Activated CD8-positive, alpha-beta memory T cell treated with anti-CD3 and anti-CD28 coated beads for 4 hours (primary cell): ENCODE measurements around the gene C3orf52.

Experiments
- DNase-seq, 2 donors: peaks; one replicate each; pipeline ENCODE4 v3.0.0-alpha.2; 2020; ENCODE audit warnings: low read depth in 2 of 2

The C3orf52 gene

GRCh38 chr3:112119962-112120836, 34.0 kb downstream of the C3orf52 start:
- no peak for DNase-seq

DNA sequence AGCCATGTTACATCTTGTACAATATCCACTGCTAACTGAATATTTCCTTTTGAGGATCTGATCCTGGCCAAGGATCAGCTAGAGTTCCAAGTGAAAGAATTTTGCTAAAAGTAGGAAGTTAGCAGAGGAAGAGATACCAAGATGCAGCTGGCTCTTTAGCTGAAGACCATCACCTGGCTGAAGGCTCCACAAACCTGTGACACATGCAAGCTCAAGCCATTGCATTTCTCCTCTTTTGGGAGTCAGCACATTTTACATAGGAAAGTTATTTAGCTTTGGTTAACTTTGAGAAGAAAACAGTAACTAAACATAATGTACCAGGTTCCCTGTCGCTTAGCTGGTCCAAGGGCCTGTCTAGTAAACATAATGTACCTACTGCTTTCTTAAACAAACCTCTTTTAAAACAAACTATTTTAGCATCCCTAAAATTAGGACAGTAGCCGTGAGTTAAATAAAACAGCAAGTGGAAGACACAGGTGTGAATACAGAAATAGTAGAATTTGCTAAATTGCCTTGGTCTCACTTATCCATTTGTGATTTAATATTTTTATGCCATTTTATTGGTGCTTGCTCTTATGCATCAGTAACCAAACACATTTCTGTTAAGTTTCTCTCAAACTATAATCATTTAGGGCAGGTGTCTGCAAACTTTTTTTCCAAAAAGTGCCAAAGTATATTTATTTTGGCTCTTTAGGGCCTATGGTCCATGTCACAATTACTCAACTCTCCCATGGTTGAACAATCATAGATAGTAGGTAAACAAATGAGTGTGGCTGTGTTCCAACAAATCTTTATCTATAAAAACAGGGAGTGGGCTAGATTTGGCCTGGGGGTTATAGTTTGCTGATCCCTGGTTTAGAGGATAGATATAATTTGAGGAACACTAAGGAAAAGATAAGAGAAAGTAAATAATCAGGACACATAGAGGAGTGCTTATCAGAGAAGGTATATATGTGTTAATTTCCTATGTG, 35.7 kb downstream of the C3orf52 start:
- no peak for DNase-seq

- DNase-seq: no peak
Observed at GRCh38 chr3:112122870-112123269, 36.7 kb downstream of the C3orf52 start.

DNA sequence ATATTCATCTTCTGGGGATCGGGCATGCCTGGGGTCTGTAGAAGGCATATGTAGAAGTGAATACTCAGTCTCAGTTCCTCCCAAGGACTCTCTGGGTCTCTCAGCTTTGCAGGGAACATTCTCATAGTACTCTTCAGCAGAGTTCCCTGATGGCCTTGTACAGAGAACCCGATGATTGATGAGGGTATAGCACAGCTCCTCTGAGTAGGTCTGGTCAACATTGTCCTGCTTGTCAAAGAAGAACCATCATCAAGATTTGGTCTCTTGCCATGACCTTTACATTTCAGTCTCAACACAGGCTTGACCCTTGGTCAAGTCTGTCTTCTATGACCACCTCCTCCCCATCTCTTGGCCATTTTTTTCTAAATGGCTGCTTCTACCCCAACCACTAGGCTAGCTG, 37.4 kb downstream of the C3orf52 start:
- no peak for DNase-seq

GRCh38 chr3:112124907-112125607, 38.9 kb downstream of the C3orf52 start:
- no peak for DNase-seq

DNA sequence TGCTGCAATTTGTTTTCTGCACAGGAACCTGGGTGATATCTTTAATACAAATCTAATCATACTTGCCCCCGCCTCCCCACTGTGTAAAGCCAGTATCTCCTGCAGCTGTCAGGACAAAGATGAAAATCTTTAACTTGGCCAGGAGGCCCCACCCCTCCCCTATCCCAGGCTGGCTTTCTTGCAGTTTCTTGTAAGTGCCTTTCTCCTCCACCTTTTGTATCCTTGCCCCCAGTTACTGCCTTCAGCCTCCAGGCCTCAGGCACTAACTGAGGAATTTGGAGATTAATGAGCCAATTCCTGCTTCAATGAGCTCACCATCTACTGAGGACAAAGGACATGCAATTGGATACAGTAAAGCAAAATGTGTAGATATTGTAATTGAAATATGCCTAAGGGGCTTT, 40.3 kb downstream of the C3orf52 start:
- DNase-seq: no peak

DNA sequence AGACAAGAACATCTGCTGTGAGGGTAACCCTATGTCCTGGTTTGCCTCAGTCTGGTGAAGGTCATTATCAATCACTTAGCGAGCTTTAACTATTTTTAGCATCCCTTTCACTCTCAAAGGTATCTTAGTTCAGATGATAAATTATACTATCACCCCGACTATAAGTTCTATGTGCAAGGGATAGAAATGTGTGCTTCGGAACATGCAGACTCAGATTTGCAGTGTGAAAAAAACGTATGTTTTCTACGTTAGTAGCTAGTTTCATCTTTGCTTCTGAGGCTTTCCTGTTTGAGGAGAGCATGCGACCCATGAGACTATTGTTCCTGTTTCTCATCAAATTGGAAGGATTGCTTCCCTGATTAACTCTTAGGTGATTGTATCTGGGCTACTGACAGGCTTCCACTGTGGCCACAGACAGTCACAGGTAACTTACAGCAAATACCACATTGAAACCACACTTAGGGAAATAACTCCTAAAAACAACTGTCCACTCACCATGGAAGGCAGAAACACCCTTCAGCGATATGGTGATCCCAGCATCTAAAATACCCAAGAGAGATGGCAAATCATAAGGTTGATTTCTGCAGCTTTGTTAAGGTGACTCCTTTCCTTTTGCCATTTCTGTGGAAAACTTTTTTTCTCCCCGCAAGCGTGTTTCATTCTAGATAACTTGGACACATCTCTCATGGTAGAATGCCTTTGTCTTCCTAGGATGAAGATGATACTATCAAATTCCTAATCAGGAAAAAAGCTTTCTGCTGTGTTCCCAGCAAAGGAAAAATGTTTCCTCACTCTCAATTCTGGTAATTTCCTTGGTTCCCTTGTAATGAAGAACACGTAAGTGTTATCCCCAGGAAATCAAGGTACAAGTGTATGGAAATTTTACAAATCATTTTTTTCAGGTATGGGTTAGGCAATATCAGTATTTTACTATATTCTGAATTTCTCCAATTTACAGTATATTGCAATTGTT, 41.6 kb downstream of the C3orf52 start:
- no peak for DNase-seq

- no peak for DNase-seq
Observed at GRCh38 chr3:112128843-112129727, 42.9 kb downstream of the C3orf52 start.

- DNase-seq: no peak
Observed at GRCh38 chr3:112129925-112130637, 43.9 kb downstream of the C3orf52 start.

DNA sequence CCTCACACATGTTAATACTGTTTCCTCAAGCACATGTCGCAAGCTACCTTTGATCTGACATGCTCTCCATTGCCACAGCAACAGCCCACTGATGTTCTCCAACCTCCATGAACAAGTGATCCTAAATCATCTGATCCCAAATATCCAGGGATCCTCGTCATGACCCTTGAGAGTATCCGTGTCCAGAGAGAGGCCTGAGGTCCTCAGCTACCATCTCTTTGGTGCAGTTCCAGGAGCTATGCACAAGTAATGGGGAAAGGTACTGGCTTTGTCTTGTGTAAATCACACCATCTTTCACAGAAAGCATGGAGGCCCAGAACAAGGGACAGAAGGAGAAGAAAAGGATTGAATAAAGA, 44.4 kb downstream of the C3orf52 start:
- no peak for DNase-seq

DNA sequence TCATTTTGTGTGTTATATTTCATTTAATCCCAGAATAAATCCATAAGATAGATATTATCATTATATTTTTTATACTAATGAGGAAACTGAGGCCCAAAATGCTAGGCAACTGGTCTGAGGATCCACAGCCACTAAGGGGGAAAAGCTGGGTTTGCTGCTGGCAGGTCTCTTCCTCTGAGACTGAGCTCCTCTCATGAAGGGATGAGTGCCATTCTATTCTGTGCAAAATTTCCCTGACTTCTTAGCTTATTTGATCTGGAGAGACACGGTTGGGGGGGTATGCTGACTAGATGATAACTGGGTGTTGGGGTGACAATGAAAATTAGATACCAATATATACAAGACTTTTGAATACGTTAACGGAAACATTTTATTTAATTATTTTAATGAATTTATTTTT, 44.9 kb downstream of the C3orf52 start:
- no peak for DNase-seq

DNA sequence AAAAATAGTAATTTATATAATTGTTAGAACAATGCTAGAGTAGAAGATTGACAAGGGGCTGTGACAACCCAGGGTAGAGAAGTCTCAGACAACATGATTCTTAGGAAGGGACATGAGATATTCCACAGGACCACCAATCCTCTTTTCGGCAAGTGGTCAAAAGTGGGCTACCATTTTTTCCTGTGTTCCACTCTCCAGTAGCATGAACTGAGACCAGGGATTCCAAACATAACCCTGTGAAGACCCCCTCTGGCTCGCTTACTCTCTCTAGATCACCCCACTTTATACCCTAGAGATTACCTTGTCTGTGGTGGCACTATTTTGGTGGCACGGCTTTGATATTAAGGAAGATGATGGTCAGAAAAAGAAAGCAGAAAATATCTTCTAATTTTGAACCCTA, 45.9 kb downstream of the C3orf52 start:
- DNase-seq: no peak

- no peak for DNase-seq
Observed at GRCh38 chr3:112132554-112132953, 46.4 kb downstream of the C3orf52 start.

DNA sequence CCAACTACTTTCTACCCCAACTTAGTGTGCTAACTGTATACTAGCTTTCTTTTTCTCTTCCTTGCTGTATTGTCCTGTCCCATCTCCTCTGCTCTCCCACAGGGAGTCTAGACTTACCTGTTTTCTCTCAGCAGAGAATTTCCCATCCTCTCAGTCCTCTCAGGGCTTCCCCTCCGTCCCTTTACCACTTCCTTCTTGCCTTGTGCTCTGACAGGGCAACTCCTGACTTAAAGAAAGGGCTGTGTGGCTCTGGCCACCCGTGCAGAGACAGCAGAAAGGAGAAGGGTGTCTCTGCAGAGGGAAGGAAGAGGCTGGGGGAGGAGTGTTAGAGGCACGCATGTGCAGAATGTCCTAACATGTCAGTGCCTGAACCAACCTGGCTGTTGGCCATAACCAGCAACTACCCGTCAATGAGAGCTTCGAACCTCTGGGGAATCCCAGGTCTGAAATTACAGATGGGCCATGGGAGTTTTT, 46.8 kb downstream of the C3orf52 start, which contains the start of gene GCSAM:
GCSAM (minus strand) TSS at position 274 of the 474 bp plus-strand sequence; CDS start at position 146, 128 bp downstream.
- peak in 1 of 2 donors; percentile 23 for DNase-seq

GRCh38 chr3:112133626-112134334, 47.6 kb downstream of the C3orf52 start:
- DNase-seq: no peak

- no peak for DNase-seq
Observed at GRCh38 chr3:112134335-112135124, 48.3 kb downstream of the C3orf52 start.

GRCh38 chr3:112136046-112136445, 49.9 kb downstream of the C3orf52 start:
- no peak for DNase-seq
